HG03159 (cell line): Measurements from ENCODE around the gene LCNL1.
A peak's percentile ranks its signal among the peaks of the same experiment; 100 is the strongest.
"Not testable (repeated sequence)": the region's sequence is repeated elsewhere in the genome, so short reads cannot be mapped to it uniquely, and the experiment has no call there.

Experiments
- ATAC-seq: cut with Tn5 transposase; IDR thresholded peaks from one replicate; pipeline ENCODE4 v1.9.1; 2021; ENCODE audit warnings: mild to moderate bottlenecking, moderate library complexity; ENCODE audit not compliant: unreplicated experiment

The LCNL1 gene

GRCh38 chr9:137021979-137022661 is 39.3 kb downstream of the LCNL1 start:
- no peak for ATAC-seq

GRCh38 chr9:137022662-137023008 is 39.8 kb downstream of the LCNL1 start:
- ATAC-seq, result no peak

GRCh38 chr9:137023157-137023556 is 40.4 kb downstream of the LCNL1 start:
- ATAC-seq, result no peak

GRCh38 chr9:137023583-137023991 is 40.8 kb downstream of the LCNL1 start:
- ATAC-seq, result no peak

GRCh38 chr9:137025517-137025966 is 42.7 kb downstream of the LCNL1 start:
- ATAC-seq, result no peak

DNA sequence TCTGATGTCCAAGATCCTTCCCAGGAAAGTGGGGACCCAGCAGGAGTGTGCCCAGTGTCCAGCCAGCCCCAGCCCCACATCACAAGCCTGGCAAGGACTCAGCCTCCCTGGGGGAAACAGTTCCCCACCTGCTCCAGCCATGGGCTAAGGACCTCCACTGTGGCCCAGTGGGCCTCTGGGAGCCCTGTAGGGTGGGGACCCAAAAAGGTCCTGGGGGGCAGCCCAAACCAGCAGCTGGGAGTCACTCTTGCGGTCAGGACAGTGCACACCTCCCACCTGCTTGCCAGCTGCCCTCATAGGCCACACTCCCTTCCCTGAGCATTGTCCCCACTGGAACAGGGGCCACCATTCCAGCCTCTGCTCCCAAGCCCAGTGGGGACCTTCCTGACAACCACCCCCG is 43.6 kb downstream of the LCNL1 start:
- ATAC-seq, result no peak

DNA sequence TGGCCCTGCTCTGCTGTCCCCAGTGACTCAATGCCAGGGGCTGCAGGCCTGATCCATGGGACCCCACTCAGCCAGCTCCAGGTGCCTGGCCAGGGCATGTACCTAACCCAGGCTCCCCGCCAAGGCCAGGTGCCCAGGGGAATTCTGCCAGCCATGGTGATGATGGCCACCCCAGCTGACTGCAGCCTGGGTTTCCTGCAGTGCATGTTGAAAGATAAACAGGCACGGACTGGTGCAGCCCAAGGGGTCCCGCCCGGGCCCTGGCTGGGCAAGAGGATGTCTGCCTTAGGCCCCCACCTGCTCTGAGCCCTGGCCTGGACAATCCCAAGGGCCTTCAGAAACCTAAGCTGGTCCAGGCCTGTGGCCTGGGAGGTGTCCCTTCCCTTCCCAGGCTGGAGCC is 44.0 kb downstream of the LCNL1 start:
- no peak for ATAC-seq

- no peak for ATAC-seq
Observed at GRCh38 chr9:137027369-137028262, 44.8 kb downstream of the LCNL1 start, which contains the start of gene ABCA2. TSS of gene ABCA2 (minus strand) at chr9:137028237. CDS start at chr9:137028140, 97 bp downstream.

DNA sequence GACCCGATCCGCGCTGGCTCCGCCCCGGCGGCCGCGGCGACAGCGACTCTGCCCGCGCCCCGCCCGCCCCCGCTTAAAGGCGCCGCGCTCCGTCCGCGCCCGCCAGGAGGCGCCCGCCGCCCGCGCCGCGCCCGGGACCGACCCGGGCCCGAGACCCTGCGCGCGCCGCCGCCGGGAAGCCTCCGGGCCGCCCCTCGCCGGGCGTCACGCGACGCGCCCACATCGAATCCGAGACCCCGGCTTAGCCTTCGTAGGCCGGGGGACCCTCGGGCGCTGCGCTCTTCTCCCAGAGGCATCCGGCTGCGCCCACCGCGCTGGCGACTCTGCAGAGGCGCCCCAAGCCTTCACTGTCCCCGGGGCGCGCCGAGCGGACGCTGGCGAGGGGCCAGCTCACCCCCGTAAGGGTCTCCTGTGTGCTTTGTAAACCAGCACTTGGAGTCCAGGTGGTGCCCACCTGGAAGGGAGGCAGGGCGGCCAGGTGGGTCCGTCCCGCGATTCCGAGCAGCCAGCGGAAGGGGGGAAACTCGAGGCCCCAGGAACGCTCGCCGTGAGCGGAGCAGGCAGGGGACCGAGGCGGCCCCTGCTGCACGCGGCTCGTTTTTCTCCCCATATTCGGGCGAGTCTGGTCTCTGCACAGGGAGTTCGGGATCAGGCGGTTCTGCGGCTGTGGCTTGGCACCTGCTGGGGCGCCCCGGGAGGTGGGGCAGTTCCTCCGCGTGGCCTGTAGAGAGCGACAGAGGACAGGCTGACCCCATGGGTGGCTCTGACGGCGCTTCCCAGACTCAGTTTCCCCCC is 45.7 kb downstream of the LCNL1 start:
- peak; percentile 53 for ATAC-seq

DNA sequence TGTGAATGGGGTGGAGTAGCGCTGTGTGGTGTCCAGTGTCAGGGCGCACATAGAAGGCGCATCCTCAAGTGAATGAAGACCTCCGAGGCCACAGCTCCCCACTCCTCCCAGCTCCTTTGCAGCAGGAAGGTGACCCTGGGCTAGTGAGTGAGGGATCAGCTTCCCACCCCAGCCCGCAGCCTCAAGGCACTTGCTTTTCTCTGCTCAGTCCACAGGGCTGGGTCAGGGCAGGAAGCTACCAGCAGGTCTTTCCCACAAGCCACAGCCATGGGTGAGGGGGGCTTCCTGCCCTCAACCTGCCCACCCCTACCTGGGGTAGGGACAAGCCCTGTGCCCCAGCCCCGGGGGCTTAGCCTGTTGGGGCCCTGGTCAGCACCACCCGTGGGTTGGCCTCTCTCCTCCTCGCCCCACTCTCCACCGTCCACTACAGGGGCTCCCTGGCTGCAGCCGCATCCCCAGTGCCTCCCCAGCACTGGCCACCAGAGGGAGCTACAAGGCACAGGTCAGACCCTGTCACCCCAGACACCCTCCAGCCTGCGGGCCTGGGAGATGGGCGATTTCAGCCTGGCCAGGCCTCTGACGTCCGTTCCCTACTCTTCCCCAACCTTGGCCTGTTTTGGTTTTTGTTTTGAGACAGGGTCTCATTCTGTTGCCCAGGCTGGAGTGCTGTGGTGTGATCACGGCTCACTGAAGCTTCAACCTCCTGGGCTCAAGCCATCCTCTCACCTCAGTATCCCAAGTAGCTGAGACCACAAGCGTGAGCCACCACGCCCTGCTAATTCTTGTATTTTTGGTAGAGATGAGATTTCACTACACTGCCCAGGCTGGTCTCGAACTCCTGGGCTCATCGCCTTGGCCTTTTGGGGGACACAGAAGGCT is 46.5 kb downstream of the LCNL1 start:
- peak; percentile 44 for ATAC-seq

GRCh38 chr9:137030006-137030405 is 47.2 kb downstream of the LCNL1 start:
- no peak for ATAC-seq

- no peak for ATAC-seq
Observed at GRCh38 chr9:137030538-137031527, 48.0 kb downstream of the LCNL1 start.

GRCh38 chr9:137031904-137032640 is 49.3 kb downstream of the LCNL1 start, which contains the start of gene FUT7:
TSS of gene FUT7 (minus strand) at chr9:137032088. CDS start at chr9:137031991, 97 bp downstream.
- no peak for ATAC-seq

GRCh38 chr9:137032858-137033257 is 50.1 kb downstream of the LCNL1 start:
- no peak for ATAC-seq

- not testable (repeated sequence) for ATAC-seq
Observed at GRCh38 chr9:137033481-137033880, 50.7 kb downstream of the LCNL1 start.

- no peak for ATAC-seq
Observed at GRCh38 chr9:137034039-137034708, 51.4 kb downstream of the LCNL1 start.

DNA sequence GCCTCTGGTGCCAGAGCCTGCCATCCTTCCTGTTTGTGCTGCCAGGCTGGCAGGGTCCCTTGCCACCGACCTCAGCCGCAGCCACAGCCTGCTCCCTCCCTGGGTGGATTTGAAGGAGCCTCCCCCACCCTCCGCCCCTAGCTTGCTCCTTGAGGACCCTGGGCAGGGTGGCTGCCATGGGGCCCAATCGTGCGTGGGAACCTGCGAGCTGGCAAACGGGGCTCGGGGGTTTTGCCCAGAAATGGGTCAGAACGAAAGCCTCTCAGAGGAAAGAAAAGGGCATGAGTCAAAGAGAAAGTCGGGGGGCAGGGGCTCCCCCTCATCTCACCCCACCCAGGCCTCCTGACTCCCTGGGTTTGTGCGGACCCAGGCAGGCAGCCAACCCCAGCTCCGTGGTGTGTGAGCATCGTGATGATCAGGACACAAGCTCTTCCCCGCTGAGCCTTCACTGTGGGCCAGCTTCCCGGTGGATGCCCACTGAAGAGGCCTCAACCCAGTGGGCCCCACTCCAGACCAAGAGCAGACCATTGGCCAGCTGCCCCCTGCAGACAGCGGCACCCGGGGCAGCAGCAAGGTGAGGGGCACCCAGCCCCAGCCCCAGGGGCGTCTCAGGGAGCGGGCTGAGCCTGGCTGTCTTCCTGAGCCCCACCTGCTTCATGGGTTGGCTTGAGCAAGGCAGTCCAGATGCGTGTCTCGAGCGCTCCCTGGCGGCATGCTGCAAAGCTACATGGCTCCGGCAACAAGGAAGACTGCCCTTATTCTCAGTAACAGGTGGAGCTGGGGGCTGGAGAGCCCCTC is 52.1 kb downstream of the LCNL1 start:
- peak; percentile 43 for ATAC-seq
